WERI-Rb-1 (cell line): ENCODE measurements around the gene TGM2.

ENCODE experiments used
- DNase-seq: peaks from one replicate; pipeline ENCODE4 v3.0.0-alpha.2; 2020
- H3K27ac ChIP-seq: fragments of 250-450 bp; sonication (Bioruptor Pico); 2 replicates; pipeline ENCODE4 v1.5.1; 2020; ENCODE audit warnings: mild to moderate bottlenecking, moderate library complexity
- H3K27me3 ChIP-seq: fragments of 250-450 bp; sonication (Bioruptor Pico); 2 replicates; pipeline ENCODE4 v1.5.1; 2021; ENCODE audit warnings: mild to moderate bottlenecking, low read depth, moderate library complexity; ENCODE audit not compliant: insufficient read depth, severe bottlenecking
- H3K36me3 ChIP-seq: fragments of 250-450 bp; sonication (Bioruptor Pico); 2 replicates; pipeline ENCODE4 v1.5.1; 2020; ENCODE audit warnings: mild to moderate bottlenecking, moderate library complexity
- H3K4me3 ChIP-seq: 2 replicates; pipeline ENCODE4 v1.5.1; 2011; ENCODE audit warnings: low read depth, mild to moderate bottlenecking, control low read depth, low read length
- H3K9me3 ChIP-seq: fragments of 250-450 bp; sonication (Bioruptor Pico); 2 replicates; pipeline ENCODE4 v1.5.1; 2021; ENCODE audit warnings: mild to moderate bottlenecking, moderate library complexity; ENCODE audit not compliant: severe bottlenecking
- TF ChIP-seq, protein P1 (sequence below): IDR thresholded peaks from 2 replicates; pipeline ENCODE4 v1.5.1; 2011; ENCODE audit warnings: low read depth, mild to moderate bottlenecking, control low read depth, inconsistent platforms, low read length

TGM2 gene

DNA sequence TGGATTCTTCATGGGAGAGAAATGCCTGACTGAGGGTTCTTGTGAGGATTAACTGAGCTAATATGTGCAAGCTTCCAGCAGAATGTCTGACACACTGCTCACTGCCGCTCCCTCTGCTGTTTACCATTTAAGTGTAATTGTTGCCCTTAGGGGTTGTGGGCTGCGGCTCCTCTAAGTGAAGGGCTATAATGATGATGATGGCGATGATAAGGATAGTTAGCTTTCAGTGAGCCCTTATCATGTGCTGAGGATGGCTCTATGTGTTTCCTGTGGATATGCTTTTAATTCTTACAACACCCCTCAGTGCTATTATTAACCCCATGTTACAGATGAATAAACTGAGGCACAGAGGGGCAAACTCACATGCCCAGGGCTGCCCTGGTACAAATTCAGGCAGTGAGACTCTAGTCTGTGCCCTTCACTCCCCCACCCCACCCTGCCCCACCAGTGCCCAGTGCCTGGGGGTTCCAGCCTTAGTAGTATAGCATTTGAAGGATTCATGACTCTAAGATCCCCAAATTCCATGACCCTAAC lies 33.4 kb downstream of the TGM2 start:
- TF ChIP-seq, protein P1, sequence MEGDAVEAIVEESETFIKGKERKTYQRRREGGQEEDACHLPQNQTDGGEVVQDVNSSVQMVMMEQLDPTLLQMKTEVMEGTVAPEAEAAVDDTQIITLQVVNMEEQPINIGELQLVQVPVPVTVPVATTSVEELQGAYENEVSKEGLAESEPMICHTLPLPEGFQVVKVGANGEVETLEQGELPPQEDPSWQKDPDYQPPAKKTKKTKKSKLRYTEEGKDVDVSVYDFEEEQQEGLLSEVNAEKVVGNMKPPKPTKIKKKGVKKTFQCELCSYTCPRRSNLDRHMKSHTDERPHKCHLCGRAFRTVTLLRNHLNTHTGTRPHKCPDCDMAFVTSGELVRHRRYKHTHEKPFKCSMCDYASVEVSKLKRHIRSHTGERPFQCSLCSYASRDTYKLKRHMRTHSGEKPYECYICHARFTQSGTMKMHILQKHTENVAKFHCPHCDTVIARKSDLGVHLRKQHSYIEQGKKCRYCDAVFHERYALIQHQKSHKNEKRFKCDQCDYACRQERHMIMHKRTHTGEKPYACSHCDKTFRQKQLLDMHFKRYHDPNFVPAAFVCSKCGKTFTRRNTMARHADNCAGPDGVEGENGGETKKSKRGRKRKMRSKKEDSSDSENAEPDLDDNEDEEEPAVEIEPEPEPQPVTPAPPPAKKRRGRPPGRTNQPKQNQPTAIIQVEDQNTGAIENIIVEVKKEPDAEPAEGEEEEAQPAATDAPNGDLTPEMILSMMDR, result no peak
- no peak for DNase-seq
- H3K27me3 ChIP-seq, result no peaks in the 10 kb centered on the region
- H3K27ac ChIP-seq, result no peak overlapping the region
- H3K4me3 ChIP-seq, result no peak overlapping the region
- no peaks in the 10 kb centered on the region for H3K9me3 ChIP-seq
- no peaks in the 10 kb centered on the region for H3K36me3 ChIP-seq

DNA sequence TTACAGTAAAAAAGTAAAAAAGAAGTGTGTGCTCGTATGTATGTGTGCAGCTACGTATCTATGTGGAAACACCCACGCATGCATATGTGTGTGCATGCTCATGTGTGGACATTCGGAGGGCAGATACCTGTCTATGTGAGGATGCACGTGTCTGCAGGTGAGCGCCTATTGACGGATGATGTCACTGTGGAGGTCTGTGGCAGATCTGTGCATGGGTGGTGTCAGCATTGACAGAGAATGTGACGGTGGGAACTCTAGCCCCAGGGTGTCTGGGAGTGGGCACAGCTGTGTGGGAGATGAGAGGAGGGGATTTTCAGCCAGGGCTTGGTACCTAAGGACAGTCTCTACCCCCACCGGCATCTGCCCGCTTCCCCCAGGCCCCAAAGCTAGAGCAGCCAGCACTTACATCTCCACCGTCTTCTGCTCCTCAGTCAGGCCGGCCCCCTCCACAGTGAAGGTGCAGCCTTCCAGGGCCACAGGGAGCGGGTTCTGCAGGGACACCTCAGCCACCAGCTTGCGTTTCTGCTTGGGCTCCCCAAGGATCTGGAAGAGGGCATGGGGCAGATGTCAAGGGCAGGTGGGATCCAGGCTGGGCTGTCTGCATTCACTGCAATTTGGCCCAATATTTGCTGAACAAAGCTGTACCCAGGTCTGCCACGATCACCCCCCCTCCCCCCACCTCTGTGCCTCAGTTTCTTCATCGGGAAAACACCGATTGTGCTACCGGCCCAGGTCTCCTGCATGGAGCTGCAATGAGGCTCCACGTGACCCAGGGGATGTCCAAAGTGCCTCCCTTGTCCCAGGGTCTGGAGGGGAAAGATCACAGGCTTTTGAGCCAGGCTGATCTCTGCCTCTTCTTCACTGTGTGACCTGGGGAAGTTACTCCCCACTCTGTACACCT lies 34.1 kb downstream of the TGM2 start:
- Histone ChIP-seq H3K27ac (no peak overlapping the region), H3K27me3 (no peaks in the 10 kb centered on the region), H3K9me3 (no peaks in the 10 kb centered on the region), H3K4me3 (no peak overlapping the region), H3K36me3 (no peaks in the 10 kb centered on the region)
- DNase-seq, result no peak
- TF ChIP-seq, protein P1, result no peak

DNA sequence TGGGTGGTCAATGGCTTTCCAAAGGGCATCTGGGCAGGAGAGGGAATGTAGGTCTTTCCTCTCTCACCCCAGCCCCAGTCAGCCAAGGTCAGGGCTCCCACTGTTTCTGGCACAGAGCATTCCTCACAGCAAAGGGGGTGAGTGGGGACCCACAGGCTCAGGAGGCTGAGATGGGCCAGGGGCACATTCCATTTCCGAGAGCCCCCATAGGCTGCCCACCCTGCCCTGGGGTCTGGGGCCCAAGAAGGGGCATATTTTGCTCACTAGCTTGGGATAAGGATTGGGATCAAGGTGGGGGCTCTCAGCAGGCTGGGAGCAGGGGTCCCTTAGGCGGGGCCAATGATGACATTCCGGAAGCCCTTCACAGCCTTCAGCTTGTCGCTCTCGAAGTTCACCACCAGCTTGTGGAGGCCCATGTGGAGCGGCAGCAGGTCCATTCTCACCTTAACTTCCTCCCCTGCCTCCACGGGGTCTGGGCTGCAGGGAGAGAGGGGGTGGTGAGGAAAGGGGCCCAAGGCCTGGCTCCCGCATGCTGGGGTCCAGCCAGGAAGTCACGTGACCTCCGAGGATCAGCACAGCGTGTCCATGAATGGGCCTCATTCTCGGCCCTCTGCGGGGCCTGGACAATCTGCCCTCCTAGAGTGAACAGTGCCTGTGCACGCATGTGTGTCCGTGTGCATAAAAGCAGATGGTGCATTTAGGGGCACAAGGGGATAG lies 35.0 kb downstream of the TGM2 start:
- Histone ChIP-seq H3K4me3 (no peak overlapping the region), H3K36me3 (no peaks in the 10 kb centered on the region), H3K27me3 (no peaks in the 10 kb centered on the region), H3K27ac (no peak overlapping the region), H3K9me3 (no peaks in the 10 kb centered on the region)
- no peak for DNase-seq
- TF ChIP-seq, protein P1, result no peak

DNA sequence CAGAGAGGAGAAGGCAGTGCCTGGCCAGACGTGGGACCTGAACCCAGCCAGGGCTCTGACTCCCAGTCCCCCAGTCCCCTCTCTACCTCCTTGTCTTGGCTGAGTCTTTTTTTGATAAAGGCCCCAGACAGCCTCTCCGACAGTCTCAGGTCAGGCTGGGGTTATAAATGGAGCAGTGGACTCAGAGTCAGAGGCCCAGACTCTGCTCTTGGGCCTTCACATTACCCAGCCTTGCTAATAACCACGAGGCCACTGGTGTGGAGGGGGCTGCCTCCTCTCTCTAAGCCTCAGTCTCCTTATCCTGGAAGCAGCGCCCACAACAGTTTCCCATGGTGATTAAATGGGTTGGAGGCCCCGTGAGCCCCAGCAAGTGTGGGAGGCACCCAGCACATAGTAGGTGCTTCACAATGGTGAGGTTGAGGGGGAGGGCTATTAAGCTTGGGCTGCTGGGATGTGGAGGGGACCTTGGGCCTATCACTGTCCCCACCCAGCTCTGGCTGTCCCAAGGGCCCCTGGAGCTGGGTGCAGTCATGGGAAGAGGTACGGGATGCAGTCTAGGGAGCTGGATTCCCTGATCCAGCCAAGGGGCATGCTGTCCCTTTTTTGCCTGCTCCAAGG lies 35.7 kb downstream of the TGM2 start:
- TF ChIP-seq, protein P1, result no peak
- no peak for DNase-seq
- no peaks in the 10 kb centered on the region for H3K27me3 ChIP-seq
- no peaks in the 10 kb centered on the region for H3K9me3 ChIP-seq
- no peaks in the 10 kb centered on the region for H3K36me3 ChIP-seq
- no peak overlapping the region for H3K4me3 ChIP-seq
- no peak overlapping the region for H3K27ac ChIP-seq

DNA sequence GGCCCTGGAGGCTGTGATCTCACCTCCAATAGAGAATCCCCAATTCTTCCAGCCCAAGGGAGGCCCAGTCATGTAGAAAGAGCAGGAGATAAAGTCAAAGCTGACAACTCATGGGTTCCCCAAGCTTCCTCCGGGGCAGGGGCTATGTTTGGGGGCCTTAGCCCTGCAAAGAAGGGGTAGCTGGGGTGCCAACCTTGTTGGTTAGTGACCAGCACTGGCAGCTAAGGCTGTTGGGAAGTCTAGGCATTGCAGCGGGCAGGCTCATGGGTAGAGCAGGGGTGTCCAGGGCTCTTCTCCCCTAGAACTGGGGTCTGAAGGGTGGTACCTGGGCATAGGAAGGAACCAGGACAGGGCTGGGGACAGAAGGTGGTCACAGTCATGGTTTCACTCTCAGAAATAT lies 36.4 kb downstream of the TGM2 start:
- no peaks in the 10 kb centered on the region for H3K36me3 ChIP-seq
- H3K27ac ChIP-seq, result no peak overlapping the region
- no peaks in the 10 kb centered on the region for H3K27me3 ChIP-seq
- no peak for DNase-seq
- H3K9me3 ChIP-seq, result no peaks in the 10 kb centered on the region
- no peak overlapping the region for H3K4me3 ChIP-seq
- TF ChIP-seq, protein P1, result no peak
